Iris pigment epithelial cell (primary cell): Measurements from ENCODE around the gene IGFBP3.

Experiments
- DNase-seq: peaks from one replicate; pipeline ENCODE4 v3.0.0-alpha.2; 2011; ENCODE audit warnings: low read depth

IGFBP3 gene

DNA sequence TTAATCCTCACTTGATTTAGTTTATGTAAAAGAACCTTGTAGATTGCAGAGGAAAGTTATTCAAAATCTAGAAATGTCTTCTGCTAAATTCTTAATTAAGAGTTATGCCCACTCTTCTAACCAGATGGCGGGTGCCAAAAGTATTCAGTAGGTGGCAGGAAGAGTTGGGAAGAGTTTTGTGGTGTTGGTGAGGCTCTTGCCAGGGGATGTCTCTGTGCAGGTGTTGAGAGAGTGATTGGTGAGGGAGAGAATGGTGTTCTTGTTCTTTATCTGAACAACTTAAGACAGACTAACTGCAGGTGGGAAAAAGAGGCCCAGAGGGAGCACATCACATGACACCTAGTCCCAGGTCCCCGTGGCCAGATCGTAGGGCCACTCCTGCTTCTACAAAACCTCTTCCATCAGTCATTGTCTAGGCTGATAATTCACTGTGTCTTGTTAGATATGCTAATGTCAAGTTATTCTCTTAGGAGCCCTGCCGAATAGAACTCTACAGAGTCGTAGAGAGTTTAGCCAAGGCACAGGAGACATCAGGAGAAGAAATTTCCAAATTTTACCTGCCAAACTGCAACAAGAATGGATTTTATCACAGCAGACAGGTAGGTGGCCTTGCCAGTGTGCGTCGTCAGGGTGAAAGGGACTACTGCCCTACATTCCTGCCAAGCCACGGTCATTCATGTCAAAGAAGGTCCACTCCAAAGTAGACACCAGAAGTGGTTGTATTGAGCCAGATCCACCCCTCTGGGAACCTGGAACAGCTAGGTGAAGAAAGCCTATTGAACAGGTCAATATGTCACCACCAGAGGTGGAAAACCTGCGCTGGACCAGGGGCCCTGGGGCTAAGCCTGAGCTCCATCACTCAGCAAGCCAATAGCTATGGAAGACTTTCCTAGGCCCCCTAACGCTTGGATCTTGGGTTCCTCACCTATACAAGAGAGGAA is 29.3 kb downstream of the IGFBP3 start:
- no peak for DNase-seq

DNA sequence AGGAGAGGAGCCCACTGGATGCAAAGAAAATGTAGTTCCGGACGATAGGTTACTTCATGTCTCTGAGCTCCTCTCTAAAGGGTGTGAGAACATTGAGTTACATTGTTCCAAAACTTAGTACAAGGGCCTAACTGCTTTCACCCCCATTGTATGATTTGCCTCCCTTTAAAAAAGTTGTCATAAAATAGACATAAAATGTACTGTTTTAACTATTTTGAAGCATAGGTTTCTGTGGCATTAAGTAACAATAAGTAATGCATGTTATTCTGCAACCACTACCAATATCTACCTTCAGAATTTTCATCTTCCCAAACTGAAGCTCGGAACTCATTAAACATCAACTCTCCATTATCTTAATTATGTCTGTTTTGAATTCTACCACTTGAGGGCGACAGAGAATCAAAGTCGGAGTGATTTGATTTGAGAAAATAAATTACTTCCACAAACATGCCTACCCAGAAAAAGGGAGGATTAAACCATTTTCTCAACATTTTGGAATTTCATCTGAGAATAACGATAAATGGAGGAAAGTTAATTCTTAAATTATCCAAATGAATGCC is 30.1 kb downstream of the IGFBP3 start:
- peak; percentile 42 for DNase-seq

DNA sequence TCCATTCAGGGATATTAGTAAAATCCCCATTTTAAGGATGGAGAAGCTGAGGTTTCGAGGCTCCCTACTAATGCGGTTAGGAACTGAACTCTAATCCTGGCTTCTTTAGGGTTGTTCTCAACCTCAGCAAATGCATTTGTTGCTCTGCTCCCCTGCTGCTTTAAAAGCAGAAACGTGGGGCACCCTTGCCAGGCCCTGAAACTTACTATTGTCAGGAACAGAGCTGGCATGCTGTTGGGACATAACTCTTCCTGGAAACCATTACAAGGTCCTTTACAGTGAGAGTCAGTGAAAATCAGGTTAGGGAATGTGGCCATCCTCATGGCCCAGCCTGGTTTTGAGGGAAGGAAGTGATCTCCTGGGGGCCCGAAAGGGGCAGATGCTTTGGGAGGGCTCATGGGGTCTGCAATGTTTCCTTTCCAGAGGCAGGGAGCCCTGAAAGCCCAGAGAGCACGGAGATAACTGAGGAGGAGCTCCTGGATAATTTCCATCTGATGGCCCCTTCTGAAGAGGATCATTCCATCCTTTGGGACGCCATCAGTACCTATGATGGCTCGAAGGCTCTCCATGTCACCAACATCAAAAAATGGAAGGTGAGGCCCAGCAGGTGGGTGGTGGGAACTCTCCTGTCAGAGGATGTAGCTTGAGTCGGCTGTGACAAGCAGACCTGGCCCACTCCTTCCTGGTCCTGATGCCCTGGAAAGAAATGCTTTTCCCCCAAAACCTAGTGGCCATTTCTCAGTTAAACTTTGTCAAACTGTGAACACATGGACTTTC is 30.8 kb downstream of the IGFBP3 start:
- no peak for DNase-seq

DNA sequence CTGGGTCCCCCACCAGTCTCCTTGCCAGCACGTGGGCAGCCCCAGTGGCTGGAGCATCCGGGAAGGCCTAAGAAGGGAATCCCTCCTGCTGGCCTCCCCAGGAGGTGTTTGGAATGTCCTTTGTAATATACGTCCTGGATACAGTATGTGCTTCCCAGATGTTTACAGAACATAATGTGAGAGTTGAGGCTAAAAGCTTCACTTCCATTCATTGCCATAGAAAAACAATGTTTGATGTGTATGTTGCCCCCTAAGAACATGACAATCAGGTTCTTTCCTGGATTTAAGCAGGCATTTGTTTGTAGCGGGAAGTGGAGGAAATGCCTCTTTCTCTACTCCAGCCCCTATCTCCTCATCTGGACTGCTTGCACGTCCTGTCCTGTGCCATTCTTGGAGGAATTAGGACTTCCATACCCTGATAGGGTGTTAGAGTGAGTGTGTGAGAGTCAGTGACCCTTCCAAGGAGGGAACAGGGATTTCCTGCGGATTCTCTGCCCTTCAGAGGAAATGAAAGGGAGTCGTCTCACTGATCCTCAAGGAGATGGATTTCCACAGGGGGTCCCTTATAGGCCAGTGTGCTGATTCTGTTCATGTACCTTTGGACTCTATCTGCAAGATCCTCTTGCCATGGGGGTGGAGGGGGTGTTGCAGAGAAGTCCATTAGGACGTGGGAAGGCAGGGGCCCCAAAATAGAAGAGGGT is 31.6 kb downstream of the IGFBP3 start:
- DNase-seq, result no peak

DNA sequence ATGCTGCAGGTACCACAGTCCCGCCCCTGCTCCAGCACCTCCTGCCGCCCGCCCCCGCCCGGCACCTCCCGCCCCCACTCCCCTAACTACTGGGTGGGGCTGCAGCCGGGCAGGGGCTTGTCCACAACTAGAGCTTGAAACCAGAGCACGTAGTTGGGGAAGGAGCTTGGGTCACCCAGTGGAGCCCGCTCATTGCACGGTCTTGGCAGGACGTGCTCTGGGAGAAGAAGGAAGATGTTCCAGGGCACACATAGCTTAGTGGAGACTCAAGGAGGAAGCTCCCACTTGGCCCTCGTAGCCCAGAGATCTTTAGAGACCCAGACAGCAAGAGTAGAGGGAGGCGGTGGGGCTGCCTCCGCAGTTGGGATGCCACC is 32.1 kb downstream of the IGFBP3 start:
- no peak for DNase-seq

DNA sequence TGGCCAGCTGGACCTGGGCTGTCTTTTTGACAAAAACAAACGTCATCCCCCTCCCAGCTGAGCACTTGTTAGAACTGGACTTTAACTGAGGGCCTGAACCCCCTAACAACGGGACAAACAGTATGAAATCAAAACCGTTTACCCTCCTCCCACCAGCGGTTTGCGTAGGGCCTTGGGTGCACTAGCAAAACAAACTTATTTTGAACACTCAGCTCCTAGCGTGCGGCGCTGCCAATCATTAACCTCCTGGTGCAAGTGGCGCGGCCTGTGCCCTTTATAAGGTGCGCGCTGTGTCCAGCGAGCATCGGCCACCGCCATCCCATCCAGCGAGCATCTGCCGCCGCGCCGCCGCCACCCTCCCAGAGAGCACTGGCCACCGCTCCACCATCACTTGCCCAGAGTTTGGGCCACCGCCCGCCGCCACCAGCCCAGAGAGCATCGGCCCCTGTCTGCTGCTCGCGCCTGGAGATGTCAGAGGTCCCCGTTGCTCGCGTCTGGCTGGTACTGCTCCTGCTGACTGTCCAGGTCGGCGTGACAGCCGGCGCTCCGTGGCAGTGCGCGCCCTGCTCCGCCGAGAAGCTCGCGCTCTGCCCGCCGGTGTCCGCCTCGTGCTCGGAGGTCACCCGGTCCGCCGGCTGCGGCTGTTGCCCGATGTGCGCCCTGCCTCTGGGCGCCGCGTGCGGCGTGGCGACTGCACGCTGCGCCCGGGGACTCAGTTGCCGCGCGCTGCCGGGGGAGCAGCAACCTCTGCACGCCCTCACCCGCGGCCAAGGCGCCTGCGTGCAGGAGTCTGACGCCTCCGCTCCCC is 32.7 kb downstream of the IGFBP3 start, which contains the start of gene IGFBP1:
IGFBP1 (plus strand) TSS at position 304 of the 808 bp plus-strand sequence; CDS start at position 469, 165 bp downstream.
- DNase-seq, result peak; percentile 35

DNA sequence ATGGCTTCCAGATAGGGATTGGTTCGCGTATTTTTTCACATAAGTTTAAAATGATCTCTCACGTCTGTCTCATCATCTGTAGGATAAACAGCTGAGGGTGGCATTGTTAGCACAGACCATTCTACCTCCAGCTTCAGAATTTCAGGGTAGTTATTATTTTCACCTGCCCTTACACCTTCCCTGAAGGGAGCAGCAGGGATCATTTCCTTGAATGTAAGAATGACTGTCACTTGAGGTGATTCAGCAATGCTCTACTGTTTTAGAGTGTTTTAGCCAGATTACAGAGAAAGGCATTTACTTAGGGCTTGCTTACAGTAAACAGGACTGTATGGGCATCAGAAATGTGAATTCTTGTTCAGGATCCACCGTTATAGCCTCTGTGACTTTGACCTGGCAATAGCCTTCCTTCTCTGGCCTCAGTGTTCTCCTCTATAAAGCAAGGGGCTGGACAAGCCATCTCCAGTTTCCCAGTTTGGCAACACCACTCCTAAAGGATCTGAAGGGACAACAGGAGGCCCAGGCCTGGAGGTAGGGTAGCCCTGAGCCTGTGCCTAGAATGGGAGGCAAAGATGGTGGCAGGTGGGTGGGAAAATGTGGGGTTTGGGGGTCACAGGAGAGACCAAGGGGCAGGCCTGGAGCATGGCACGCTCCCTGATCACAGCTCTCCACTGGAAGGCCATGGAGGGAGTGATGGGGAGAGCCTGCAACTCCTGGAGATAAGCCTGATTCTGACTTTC is 34.0 kb downstream of the IGFBP3 start:
- no peak for DNase-seq

DNA sequence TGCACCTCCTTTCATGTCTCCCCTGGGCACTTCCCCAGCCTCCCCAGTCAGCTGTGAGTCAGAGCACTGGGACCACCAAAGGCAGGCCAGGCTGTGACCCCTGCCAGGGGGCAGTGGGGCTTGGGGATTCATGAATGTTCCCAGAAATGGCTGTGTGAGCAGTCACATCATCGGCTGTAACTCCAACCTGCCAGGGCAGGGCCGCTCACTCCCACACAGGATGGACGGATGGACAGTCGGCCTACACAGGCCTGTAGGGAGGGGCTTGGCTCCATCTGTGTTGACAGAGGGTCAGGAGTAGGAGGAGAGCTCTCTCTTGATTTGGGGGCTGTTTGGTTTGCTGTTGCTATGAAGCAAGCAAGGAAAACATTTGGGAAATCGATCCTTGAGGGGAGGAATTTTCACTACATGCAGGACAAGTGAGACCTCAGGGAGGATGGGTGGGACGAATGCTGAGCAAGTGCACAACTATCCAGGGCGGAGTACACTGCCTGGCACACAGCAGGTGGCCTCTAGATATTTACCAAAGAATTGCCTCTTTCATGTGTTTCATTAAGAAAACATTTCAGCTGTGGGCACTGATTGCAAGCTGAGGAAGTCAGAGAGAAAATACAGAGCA is 35.7 kb downstream of the IGFBP3 start:
- no peak for DNase-seq

DNA sequence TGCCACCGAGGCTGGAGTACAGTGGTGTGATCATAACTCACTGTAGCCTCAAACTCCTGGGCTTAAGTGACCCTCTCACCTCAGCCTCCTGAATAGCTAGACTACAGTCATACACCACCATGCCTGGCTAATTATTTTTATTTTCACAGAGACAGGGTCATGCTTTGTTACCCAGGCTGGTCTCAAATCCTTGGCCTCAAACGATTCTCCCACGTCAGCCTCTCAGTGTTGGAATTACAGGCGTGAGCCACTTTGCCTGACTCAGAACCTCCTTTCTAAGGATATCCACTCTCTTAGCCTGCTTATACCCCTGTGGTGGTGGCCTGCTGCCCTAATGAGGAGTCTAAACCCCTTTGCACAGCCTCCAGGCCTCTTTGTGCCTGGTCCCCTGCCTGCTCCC is 36.9 kb downstream of the IGFBP3 start:
- DNase-seq, result no peak

DNA sequence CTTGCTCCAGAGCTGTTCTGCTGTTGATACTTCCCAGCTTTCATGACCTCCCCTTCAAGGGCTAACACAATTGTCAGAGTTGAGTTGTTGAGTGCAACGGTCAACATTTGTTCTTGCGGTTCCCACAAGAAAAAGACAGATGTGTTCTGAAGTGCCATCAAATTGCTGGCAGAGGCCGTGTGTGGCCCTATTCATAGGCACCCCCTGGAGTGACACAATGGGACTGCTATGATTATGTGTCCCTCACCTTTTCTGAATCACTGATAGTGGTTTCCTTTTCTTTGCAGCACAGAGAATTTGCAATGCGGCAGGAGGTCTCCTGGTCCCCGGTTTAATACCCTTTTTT is 38.6 kb downstream of the IGFBP3 start:
- no peak for DNase-seq

DNA sequence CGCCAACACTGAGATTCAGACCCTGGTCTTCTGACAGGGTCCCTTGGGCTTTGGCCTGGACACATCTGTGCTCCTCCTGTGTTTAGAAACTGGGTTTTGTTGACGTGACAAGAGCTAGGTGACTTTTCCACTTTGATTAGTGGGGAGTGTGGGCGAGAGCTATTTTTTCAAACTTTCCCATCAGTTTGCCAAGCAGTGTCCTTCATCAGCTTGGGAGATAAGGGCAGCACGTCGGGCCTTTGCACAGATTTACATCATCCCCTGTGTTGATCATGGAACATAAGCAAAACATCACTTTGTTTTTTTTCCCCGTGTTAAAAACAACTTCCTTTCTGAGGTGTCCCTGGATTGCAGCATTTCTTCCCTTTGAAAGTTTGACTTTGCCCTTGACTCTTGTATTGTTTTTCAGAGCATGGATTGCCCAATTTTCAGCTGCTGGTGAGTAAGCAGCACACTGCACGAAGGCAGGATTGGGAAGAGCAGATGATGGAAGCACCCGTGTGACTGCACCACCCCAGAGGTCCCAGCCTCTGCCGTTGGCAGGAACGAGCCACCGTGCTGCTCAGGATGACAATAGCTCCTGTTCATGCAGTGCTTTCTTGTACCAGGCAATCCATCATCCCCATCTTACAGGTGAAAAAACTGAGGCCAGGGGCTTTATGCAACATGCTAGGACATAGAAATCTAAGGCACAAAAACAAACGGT is 39.2 kb downstream of the IGFBP3 start:
- DNase-seq, result peak; percentile 89

DNA sequence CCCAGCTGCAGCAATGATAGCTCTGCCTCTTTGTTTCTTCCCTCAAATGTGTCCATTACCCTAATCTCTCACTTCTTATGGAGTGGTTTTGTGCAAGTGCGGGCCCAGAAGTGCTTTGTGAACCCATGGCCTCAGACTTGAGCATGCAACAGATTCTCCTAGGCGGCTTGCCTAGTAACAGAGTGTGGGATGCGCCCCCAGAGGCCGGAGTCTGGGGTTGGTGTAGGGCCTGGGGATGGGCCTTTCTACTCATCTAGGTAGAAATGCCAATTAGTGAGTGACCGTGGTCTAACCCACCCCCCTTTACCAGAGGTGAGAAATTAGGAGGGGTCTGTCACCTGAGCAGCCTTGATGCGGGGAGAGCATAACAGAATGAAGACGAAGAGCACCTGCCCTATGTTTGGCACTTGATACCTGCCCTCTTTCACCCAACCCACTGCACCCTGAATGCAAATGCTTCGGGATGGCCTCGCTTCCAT is 39.8 kb downstream of the IGFBP3 start:
- DNase-seq, result no peak

DNA sequence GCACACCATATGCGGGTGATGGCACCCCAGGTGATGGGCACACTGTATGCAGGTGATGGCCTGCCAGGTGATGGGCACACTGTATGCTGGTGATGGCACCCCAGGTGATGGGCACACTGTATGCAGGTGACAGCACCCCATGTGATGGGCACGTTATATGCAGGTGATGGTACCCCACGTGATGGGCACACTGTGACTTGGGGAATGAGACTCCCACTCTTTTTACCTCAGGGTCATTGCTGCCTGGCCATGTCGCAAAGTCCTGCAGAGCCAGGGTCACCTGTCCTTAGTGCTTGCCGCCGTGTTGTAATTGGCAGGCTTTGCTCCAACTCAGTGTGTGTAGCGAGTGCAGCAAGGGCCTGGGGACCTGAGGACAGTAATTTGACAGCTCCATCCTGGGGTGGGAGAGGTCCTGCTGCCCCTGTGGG is 40.6 kb downstream of the IGFBP3 start:
- no peak for DNase-seq

DNA sequence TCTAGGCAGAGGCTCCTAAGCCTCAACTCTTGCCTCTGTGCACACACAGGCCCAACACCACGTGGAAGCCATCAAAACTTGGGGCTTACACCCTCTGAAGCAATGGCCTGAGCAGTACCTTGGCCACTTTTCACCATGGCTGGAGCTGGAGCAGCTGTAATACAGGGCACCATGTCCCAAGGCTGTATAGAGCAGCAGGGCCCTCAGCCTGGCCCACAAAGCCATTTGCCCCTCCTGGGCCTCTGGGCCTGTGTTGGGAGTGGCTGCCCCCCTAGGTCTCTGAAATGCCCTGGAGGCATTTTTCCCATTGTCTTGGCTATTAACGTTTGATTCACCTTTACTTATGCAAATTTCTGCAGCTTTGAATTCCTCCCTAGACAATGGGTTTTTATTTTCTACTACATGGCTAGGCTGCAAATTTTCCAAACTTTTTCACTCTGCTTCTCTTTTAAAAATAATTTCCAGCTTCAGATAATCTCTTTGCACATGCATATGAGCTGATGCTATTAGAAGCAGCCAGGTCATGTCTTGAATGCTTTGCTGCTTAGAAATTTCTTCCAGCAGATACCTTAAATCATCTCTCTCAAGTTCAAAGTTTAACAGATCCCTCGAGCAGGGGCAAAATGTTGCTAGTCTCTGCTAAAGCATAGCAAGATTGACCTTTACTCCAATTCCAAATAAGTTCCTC is 42.5 kb downstream of the IGFBP3 start:
- no peak for DNase-seq

DNA sequence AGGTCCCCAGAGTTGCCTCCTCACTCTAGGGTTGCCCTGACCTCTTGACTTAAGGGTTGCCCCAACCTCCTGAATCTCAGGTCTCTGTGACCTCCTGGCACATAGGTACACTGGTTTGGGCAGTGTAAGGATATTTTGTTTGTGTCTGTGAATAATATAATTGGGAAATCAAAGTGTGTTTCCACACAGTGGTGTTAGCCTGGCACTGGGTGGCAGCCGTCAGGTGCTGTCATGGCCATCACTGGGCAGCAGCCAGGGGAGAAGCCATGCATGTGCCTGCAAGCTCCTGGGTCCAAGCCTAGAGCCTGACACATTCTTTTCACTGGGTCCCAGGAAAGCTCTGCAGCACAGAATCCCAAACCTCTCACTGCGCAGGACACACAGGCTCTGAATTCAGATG is 44.6 kb downstream of the IGFBP3 start:
- no peak for DNase-seq

DNA sequence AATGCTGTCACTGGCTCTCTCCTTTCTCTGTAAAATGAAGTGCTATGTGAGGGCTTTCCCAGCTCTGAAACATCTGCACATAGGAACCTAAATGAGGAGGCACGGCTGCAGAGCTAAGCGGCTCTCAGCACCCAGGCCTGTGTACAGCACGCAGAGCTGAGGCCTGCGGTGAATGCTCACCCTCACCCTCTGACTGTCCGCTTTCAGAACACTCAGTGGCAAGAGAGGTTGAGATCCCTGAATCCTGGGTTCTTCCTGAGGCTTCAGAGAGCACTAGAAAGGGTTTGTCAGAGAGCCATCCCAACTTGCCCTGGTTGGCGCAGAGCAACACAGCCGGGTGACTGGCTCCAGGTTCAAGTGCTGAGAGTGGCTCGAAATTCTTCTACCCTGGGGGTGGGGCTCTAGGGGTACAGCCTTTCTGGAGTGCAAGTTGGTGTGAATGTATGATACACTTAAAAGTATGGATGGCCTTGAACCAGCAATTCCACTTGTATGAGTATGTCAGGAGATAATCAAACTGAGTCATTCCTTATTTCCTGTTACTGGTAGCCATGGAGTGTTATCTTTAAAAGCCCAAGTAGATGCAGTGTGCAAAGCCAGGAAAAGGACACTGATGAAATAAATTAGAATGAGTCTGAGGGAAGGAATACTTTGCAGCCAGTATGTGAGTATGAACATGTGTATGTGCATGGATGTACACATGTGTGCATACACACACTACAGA is 46.5 kb downstream of the IGFBP3 start:
- peak; percentile 90 for DNase-seq

DNA sequence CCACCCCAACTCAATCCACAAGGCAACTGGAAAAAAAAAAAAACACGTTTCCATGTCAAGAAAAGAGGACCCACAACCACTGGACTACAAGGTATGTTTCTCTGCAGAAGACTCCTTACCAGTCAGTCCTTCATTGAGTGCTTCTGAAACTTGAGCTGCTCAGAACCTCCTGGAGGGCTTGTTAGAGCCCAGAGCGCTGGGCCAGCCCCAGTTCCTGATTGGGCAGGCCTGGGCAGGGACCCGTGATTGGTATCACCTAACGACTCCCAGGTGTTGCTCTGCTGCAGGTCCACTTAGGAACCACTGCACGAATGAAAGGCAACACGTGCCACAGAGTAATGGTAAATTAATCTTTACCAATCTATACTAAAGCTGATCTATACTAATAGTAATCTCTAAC is 47.7 kb downstream of the IGFBP3 start:
- no peak for DNase-seq

DNA sequence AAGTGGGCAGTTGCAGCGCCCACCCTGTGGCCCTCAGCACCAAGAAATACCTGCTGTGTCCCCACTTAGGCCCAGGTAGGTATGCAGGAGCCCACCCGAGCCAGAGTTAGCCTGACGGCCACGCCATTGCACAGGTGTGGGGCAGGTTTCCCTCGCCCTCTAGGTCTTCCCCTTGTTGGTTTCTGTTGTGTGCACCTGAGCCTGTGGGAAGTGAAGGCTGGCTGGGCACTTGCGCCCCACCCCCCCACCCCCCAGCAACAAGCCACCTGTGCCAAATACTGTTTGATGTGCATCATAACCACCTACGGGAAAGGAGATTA is 48.1 kb downstream of the IGFBP3 start, which contains the start of gene CCDC201:
CCDC201 (minus strand) TSS at position 48 of the 320 bp plus-strand sequence. CDS start 75 bp downstream, outside the sequence.
- no peak for DNase-seq
